PC-9 (cell line): ENCODE data around the gene GNG8. TPM values are rescaled to one million over a fixed set of nuclear protein-coding genes. Genes with fewer than 3 reads are reported as not detected.
"Not testable (repeated sequence)": the region's sequence is repeated elsewhere in the genome, so short reads cannot be mapped to it uniquely, and the experiment has no call there.

ENCODE experiments used
- BruUV-seq: library from RNA; stranded (reverse); fragments of 400-500 nt; replicated peaks from 2 replicates; lab custom pipeline; 2021; lab: Mats Ljungman, UMichigan
- CTCF ChIA-PET: fragments of 300-600 bp; sonication (Branson Sonifier 250); formaldehyde crosslinking; loops from one replicate; lab custom pipeline; 2022; ENCODE audit warnings: antibody characterized with exemption; lab: Charles Lee
- POLR2A ChIA-PET: fragments of 300-600 bp; sonication (Branson Sonifier 250); formaldehyde crosslinking; loops from one replicate; lab custom pipeline; 2022; ENCODE audit warnings: antibody characterized with exemption; ENCODE audit not compliant: unreplicated experiment; lab: Charles Lee
- DNase-seq, 2 experiments: peaks; one replicate each; pipeline versions ENCODE4 v3.0.0 to v3.0.0-alpha.2; 2015 to 2022; ENCODE audit warnings: mixed read lengths in 1 of 2
- H2AFZ ChIP-seq: fragments of 200-600 bp; sonication (generic); 2 replicates; pipeline ENCODE4 v1.8.1; 2017; ENCODE audit warnings: antibody characterized with exemption
- H3F3A ChIP-seq: fragments of 200-600 bp; sonication (generic); 2 replicates; pipeline ENCODE4 v1.8.1; 2017; ENCODE audit warnings: antibody characterized with exemption, mild to moderate bottlenecking, low read depth; ENCODE audit not compliant: insufficient read depth
- H3K27ac ChIP-seq: fragments of 200-600 bp; sonication (generic); 2 replicates; pipeline ENCODE4 v1.6.1; 2016; ENCODE audit warnings: mixed run types
- H3K27me3 ChIP-seq: fragments of 200-600 bp; sonication (generic); 2 replicates; pipeline ENCODE4 v1.6.1; 2016; ENCODE audit warnings: low read depth, mixed run types; ENCODE audit not compliant: insufficient read depth
- H3K36me3 ChIP-seq: fragments of 200-600 bp; sonication (generic); 2 replicates; pipeline ENCODE4 v1.6.1; 2016; ENCODE audit warnings: low read depth, mixed run types
- H3K4me1 ChIP-seq: fragments of 200-600 bp; sonication (generic); replicated peaks from 2 replicates; pipeline ENCODE4 v1.6.1; 2016; ENCODE audit warnings: mixed run types; ENCODE audit not compliant: insufficient read depth
- H3K4me2 ChIP-seq: fragments of 200-600 bp; sonication (generic); 2 replicates; pipeline ENCODE4 v1.6.1; 2017; ENCODE audit warnings: mixed run types
- H3K4me3 ChIP-seq: fragments of 200-600 bp; sonication (generic); 2 replicates; pipeline ENCODE4 v1.6.1; 2016; ENCODE audit warnings: mixed run types
- H3K79me2 ChIP-seq: fragments of 200-600 bp; sonication (generic); 2 replicates; pipeline ENCODE4 v1.6.1; 2017; ENCODE audit warnings: low read depth, mixed run types
- H3K9me2 ChIP-seq: fragments of 200-600 bp; sonication (generic); 2 replicates; pipeline ENCODE4 v1.8.1; 2017; ENCODE audit warnings: mild to moderate bottlenecking; ENCODE audit not compliant: insufficient read depth
- H3K9me3 ChIP-seq: fragments of 200-600 bp; sonication (generic); 2 replicates; pipeline ENCODE4 v1.8.1; 2016; ENCODE audit warnings: low read depth; ENCODE audit not compliant: insufficient read depth
- H4K20me1 ChIP-seq: fragments of 200-600 bp; sonication (generic); 2 replicates; pipeline ENCODE4 v1.8.1; 2017; ENCODE audit not compliant: insufficient read depth
- EZH2 ChIP-seq: fragments of 200-600 bp; sonication (generic); IDR thresholded peaks from 2 replicates; pipeline ENCODE4 v1.8.0; 2017; ENCODE audit warnings: antibody characterized with exemption, low read depth
- intact Hi-C: fragments of 100-400 bp; cut with micrococcal nuclease; formaldehyde crosslinking; loops from one replicate; pipeline ENCODE4 v1.10.0; 2022; ENCODE audit not compliant: unreplicated experiment
- total RNA-seq: library from RNA; stranded (reverse); gene quantifications from 2 replicates; pipeline ENCODE4 v1.2.3, GENCODE V29; 2021
- TF ChIP-seq, protein P1 (sequence below): fragments of 200-600 bp; sonication (generic); conservative IDR thresholded peaks from 2 replicates; pipeline ENCODE4 v1.6.1; 2017; ENCODE audit warnings: mixed run types, antibody characterized with exemption, mild to moderate bottlenecking, moderate library complexity

Gene GNG8
- total RNA-seq, 1 experiment from 2014 or later = not detected

GRCh38 chr19:46629546-46630025, 6.4 kb downstream of the GNG8 start:
- H2AFZ ChIP-seq = no peak overlapping the region
- H3K4me3 ChIP-seq = no peak overlapping the region
- H3K27ac ChIP-seq = no peak overlapping the region
- no peaks in the 10 kb centered on the region for H3K79me2 ChIP-seq
- TF ChIP-seq EZH2 = no peak
- TF ChIP-seq, protein P1, sequence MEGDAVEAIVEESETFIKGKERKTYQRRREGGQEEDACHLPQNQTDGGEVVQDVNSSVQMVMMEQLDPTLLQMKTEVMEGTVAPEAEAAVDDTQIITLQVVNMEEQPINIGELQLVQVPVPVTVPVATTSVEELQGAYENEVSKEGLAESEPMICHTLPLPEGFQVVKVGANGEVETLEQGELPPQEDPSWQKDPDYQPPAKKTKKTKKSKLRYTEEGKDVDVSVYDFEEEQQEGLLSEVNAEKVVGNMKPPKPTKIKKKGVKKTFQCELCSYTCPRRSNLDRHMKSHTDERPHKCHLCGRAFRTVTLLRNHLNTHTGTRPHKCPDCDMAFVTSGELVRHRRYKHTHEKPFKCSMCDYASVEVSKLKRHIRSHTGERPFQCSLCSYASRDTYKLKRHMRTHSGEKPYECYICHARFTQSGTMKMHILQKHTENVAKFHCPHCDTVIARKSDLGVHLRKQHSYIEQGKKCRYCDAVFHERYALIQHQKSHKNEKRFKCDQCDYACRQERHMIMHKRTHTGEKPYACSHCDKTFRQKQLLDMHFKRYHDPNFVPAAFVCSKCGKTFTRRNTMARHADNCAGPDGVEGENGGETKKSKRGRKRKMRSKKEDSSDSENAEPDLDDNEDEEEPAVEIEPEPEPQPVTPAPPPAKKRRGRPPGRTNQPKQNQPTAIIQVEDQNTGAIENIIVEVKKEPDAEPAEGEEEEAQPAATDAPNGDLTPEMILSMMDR = no peak
- H4K20me1 ChIP-seq = no peaks in the 10 kb centered on the region
- H3K4me2 ChIP-seq = no peak overlapping the region
- peaks cover 7% of the 10 kb centered on the region; the same call in 1 of the 2 replicates for H3F3A ChIP-seq
- no TSS peak for BruUV-seq
- H3K9me2 ChIP-seq = no peaks in the 10 kb centered on the region
- no peaks in the 10 kb centered on the region for H3K9me3 ChIP-seq
- H3K36me3 ChIP-seq = no peaks in the 10 kb centered on the region
- CTCF ChIA-PET = interaction anchor here (0.6 to 1.0 kb wide), 2 partner anchors 19 to 29 kb away, joined by 4 to 5 read pairs; no protein-coding TSS in a partner anchor
- POLR2A ChIA-PET = no interaction called here
- DNase-seq = no peak
- peaks cover 13% of the 10 kb centered on the region for H3K4me1 ChIP-seq
- H3K27me3 ChIP-seq = peaks cover 35% of the 10 kb centered on the region
- intact Hi-C loops = no loop called here

- H3K9me3 ChIP-seq, H3K36me3 ChIP-seq, H2AFZ ChIP-seq, intact Hi-C loops, H3F3A ChIP-seq, H3K9me2 ChIP-seq, H3K27ac ChIP-seq, H3K4me2 ChIP-seq, BruUV-seq, DNase-seq, POLR2A ChIA-PET, H4K20me1 ChIP-seq, H3K4me3 ChIP-seq, H3K79me2 ChIP-seq: not testable (repeated sequence)
- peaks cover 13% of the 10 kb centered on the region for H3K4me1 ChIP-seq
- H3K27me3 ChIP-seq = peaks cover 33% of the 10 kb centered on the region
- CTCF ChIA-PET = interaction anchor here (0.5 to 0.6 kb wide), 2 partner anchors 29 to 120 kb away, joined by 4 to 11 read pairs; no protein-coding TSS in a partner anchor
Observed at GRCh38 chr19:46628970-46629369, 7.0 kb downstream of the GNG8 start.

DNA sequence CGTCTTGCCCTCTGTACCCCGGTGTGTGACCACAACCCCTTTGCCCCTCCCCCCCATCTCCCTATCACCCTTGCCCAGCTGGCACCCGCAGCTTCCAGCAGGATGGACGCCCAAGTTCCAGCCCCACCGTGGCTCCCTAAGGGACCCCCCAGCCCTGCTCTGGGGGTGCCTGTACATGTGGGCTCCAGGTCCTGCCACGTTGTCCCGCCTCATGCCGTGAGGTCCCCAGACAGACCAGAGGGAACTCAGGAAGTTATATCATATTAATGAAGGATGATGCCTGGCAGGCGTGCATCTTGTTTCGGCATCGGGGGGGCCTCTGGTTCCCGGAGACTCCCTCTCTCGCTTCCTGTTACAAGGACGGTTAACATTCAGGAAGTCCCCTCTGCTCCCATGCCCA, 9.6 kb downstream of the GNG8 start:
- no TSS peak for BruUV-seq
- H3K9me3 ChIP-seq = no peaks in the 10 kb centered on the region
- H3K4me2 ChIP-seq = no peak overlapping the region
- H3K4me3 ChIP-seq = no peak overlapping the region
- no peaks in the 10 kb centered on the region for H3K36me3 ChIP-seq
- ChIA-PET CTCF (no interaction called here), POLR2A (no interaction called here)
- H4K20me1 ChIP-seq = no peaks in the 10 kb centered on the region
- DNase-seq = no peak
- peaks cover 11% of the 10 kb centered on the region for H3K27me3 ChIP-seq
- H3K27ac ChIP-seq = no peak overlapping the region
- no peak for TF ChIP-seq EZH2
- TF ChIP-seq, protein P1 = no peak
- H2AFZ ChIP-seq = no peak overlapping the region
- peaks cover 7% of the 10 kb centered on the region; the same call in 1 of the 2 replicates for H3F3A ChIP-seq
- no peaks in the 10 kb centered on the region for H3K79me2 ChIP-seq
- H3K9me2 ChIP-seq = no peaks in the 10 kb centered on the region
- H3K4me1 ChIP-seq = peaks cover 5% of the 10 kb centered on the region; the same call in 1 of the 2 replicates
- intact Hi-C loops = no loop called here

DNA sequence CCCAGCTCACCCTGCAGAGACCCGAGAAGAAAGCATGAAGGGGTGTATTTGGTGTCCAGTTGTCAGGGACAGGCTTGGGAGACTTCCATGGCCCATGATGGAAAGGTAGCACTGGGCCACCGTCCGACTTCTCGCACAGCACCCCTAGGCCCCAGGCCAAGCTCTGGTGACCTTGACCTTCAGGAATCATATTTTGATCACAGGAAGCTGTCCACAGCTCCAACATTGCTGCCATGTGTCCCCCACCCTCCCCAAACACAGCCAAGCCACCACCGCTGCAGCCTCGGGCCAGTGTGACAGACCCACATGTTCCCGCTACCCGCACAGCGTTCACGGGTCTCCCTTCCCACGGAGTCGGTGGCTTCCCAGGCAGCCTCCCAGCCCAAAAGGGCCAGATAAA, 10.3 kb downstream of the GNG8 start:
- no peaks in the 10 kb centered on the region for H3K79me2 ChIP-seq
- no peak overlapping the region for H3K4me3 ChIP-seq
- no peak for TF ChIP-seq EZH2
- no peak overlapping the region for H2AFZ ChIP-seq
- POLR2A ChIA-PET = no interaction called here
- H3K27ac ChIP-seq = no peak overlapping the region
- H3K36me3 ChIP-seq = no peaks in the 10 kb centered on the region
- intact Hi-C loops = no loop called here
- H3K4me2 ChIP-seq = no peak overlapping the region
- CTCF ChIA-PET = no interaction called here
- H3K27me3 ChIP-seq = 0 out of 2 replicates have a peak, but pooled peaks cover 4% of the 10 kb centered on the region
- BruUV-seq = no TSS peak
- no peaks in the 10 kb centered on the region for H3K9me3 ChIP-seq
- no peak for DNase-seq
- no peaks in the 10 kb centered on the region for H3K9me2 ChIP-seq
- peaks cover 5% of the 10 kb centered on the region; the same call in 1 of the 2 replicates for H3K4me1 ChIP-seq
- peaks cover 7% of the 10 kb centered on the region; the same call in 1 of the 2 replicates for H3F3A ChIP-seq
- no peaks in the 10 kb centered on the region for H4K20me1 ChIP-seq
